ENCODE measurements around the gene ATP6AP1. TPM values are rescaled to one million over a fixed set of nuclear protein-coding genes. Genes with fewer than 3 reads are reported as not detected.

The ATP6AP1 gene
- total and polyA plus RNA-seq, 10 donors, result 34.2 to 127 (median 82.0) TPM

DNA sequence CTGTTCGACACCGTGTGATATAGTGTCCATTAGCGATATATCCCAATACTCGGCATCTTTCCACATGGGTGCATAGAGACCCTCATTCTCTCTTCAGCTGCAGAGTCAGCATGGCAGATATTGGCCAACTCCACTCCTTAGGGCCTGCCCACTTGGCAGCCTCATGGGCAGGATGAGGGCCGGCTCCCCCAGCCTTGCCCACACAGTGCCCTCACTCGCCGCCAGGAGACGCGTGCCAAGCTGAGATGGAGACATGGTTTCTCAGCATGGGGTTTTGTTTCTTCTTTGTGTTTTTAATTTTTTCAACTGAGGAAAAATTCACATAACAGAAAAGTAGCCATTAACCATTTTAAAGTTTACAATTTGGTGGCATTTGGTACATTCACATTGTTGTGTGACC lies 24.3 kb downstream of the ATP6AP1 start:
- Histone ChIP-seq H3K9me3 (no peaks in the 10 kb centered on the region), H3K27ac (no peak overlapping the region), H3K27me3 (replicated peaks in 1 of 7) (no peaks in the 10 kb centered on the region), H3K36me3 (peaks cover 0 to 47% (median 23%) of the 10 kb centered on the region in 6 donors), H3K4me1 (peaks cover 0 to 7% (median 4%) of the 10 kb centered on the region in 6 donors), H3K4me3 (no peak overlapping the region)
- DNase-seq, result no peak
- 89 to 95% (median 91%) methylated on average over 9 of the region's 9 CpGs for WGBS, 5 donors
- intact Hi-C loops (cut with DNase I; ENCODE audit: low total_unique reads), result no loop called here
- TF ChIP-seq POLR2AphosphoS5 (IDR thresholded peaks at IDR 0.05) (no peak), POLR2A (IDR thresholded peaks at IDR 0.05) (no peak)
- TF ChIP-seq, protein P1, sequence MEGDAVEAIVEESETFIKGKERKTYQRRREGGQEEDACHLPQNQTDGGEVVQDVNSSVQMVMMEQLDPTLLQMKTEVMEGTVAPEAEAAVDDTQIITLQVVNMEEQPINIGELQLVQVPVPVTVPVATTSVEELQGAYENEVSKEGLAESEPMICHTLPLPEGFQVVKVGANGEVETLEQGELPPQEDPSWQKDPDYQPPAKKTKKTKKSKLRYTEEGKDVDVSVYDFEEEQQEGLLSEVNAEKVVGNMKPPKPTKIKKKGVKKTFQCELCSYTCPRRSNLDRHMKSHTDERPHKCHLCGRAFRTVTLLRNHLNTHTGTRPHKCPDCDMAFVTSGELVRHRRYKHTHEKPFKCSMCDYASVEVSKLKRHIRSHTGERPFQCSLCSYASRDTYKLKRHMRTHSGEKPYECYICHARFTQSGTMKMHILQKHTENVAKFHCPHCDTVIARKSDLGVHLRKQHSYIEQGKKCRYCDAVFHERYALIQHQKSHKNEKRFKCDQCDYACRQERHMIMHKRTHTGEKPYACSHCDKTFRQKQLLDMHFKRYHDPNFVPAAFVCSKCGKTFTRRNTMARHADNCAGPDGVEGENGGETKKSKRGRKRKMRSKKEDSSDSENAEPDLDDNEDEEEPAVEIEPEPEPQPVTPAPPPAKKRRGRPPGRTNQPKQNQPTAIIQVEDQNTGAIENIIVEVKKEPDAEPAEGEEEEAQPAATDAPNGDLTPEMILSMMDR (IDR thresholded peaks at IDR 0.05 in 8 of 11, conservative IDR thresholded peaks at IDR 0.05 in 3 of 11), result no peak

DNA sequence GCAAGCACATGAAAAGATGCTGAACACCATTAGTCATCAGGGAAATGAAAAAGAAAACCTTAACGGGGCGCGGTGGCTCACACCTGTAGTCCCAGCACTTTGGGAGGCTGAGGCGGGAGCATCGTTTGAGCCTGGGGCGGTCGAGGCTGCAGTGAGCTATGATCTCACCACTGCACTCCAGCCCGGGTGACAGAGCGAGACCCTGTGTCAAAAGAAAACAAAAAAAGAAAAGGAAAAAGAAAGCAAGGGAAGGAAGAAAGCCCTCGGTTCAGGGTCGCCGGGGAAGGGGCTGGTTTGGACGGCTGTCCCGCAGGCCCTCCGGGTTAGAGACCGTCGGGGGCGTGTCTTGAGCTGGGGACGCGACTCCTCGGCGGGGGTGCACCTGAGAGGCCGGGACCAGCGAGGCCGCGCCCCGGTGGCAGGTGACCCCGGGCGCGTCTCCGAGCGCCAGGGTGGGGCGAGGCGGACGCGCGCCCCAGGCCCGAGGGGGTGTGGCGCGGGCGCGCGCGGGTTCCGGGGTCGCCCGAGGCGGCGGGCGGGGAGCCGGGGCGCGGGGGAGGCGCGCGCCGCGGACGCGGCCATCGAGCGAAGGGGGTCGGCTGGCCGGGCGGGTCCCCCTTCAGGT lies 29.1 kb downstream of the ATP6AP1 start:
- peak; percentile 89 for DNase-seq
- TF ChIP-seq, protein P1 (IDR thresholded peaks at IDR 0.05 in 8 of 11, conservative IDR thresholded peaks at IDR 0.05 in 3 of 11), result no peak
- TF ChIP-seq POLR2AphosphoS5 (IDR thresholded peaks at IDR 0.05), result peak in 1 of 3 donors; percentile 31
- no peak for TF ChIP-seq POLR2A (IDR thresholded peaks at IDR 0.05)
- Histone ChIP-seq H3K9me3 (no peaks in the 10 kb centered on the region), H3K4me1 (peaks cover 0 to 27% (median 13%) of the 10 kb centered on the region in 6 donors), H3K36me3 (peaks cover 0 to 29% (median 0%) of the 10 kb centered on the region in 6 donors), H3K27ac (peak overlapping the region in 7 of 8 donors; percentile 54 to 89 (median 72)), H3K27me3 (replicated peaks in 1 of 7) (peaks cover 0 to 5% (median 0%) of the 10 kb centered on the region in 7 donors), H3K4me3 (peak overlapping the region; percentile 16 to 80 (median 48))
- WGBS, 5 donors, result 3 to 55% (median 12%) methylated on average over 25 to 65 of the region's 65 CpGs
- intact Hi-C loops (cut with DNase I; ENCODE audit: low total_unique reads), result no loop called here

DNA sequence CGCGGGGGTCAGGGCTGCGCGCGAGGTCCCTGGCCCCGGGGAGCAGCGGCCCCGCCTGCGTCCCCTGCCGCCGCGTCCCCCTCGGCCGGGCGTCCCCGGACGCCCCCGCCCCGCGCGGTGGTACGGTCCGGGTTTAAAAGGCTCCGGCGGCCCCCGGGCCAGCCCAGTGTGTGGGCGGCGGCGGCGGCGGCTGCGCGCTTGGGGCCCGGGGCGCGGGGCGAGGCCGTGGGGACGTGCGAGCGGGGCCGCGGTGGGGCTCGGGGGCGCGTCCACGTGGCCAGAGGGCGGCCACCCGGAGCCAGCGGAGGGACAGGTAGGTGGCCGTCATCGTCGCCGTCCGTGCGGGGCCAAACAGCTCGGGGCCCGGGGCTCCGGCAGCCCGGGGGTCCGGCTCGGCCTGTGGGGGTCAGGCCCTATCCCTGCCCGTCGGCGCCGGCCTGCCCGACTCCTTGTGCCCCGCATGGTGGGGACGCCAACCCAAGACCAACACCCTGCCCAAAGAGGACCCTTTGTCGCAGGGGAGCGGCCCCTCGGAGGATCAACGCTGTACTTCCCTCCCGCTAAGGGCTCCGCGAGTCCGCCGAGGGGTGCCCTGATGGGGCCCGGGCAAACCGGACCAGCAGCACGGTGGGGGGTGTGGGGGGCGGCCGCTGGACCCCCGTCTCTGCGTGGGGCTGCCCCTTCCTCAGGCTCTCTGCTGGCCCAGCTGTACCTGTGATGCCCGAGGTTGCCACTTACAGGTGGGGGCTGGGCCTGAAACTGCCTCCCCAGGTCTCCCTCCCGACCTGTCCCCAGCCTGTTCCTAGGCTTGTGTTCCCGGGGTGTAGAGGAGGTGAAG lies 29.9 kb downstream of the ATP6AP1 start, which contains the start of gene PLXNA3:
PLXNA3 (plus strand) TSS at position 166 of the 838 bp plus-strand sequence. CDS start 1,903 bp downstream, outside the sequence.
- DNase-seq, result peak; percentile 87
- intact Hi-C loops (cut with DNase I; ENCODE audit: low total_unique reads), result no loop called here
- peak within 1 kb of the TSS in 7 of 8 donors; percentile 54 to 89 (median 72) for H3K27ac ChIP-seq

More for the DNA sequence above, 29.9 kb downstream of the ATP6AP1 start, which contains the start of gene PLXNA3:
- 1 to 37% (median 10%) methylated on average over 3 to 88 of the region's 88 CpGs for WGBS, 5 donors
- TF ChIP-seq POLR2A (IDR thresholded peaks at IDR 0.05) (peak in 1 of 3 donors; percentile 41), POLR2AphosphoS5 (IDR thresholded peaks at IDR 0.05) (peak; percentile 41 to 84 (median 61))
- TF ChIP-seq, protein P1 (IDR thresholded peaks at IDR 0.05 in 8 of 11, conservative IDR thresholded peaks at IDR 0.05 in 3 of 11), result no peak
- Histone ChIP-seq H3K4me3 (peak within 1 kb of the TSS; percentile 43 to 80 (median 53)), H3K9me3 (no peaks in the 10 kb centered on the region), H3K4me1 (peaks cover 0 to 27% (median 13%) of the 10 kb centered on the region in 6 donors), H3K36me3 (peaks cover 0 to 33% (median 2%) of the 10 kb centered on the region in 6 donors), H3K27me3 (replicated peaks in 1 of 7) (peaks cover 0 to 5% (median 0%) of the 10 kb centered on the region in 7 donors)
